GM21717 (cell line): ENCODE data around the gene MMAA.

Experiments
- ATAC-seq: cut with Tn5 transposase; IDR thresholded peaks from one replicate; pipeline ENCODE4 v1.9.1; 2021; ENCODE audit warnings: mild to moderate bottlenecking, moderate library complexity; ENCODE audit not compliant: unreplicated experiment

MMAA gene

GRCh38 chr4:145703850-145704497 lies 84.8 kb downstream of the MMAA start:
- ATAC-seq: no peak

- peak; percentile 41 for ATAC-seq
Observed at GRCh38 chr4:145709336-145709735, 90.2 kb downstream of the MMAA start.
